ENCODE measurements around the gene ACIN1. TPM values are rescaled to one million over a fixed set of nuclear protein-coding genes. Genes with fewer than 3 reads are reported as not detected.
A peak's percentile ranks its signal among the peaks of the same experiment; 100 is the strongest.

ACIN1 gene
- total RNA-seq, 1 experiment from 2014 or later = 181 TPM

GRCh38 chr14:23079716-23080115, 15.2 kb downstream of the ACIN1 start:
- BruUV-seq (replicated peaks) = no TSS peak
- intact Hi-C loops (cut with micrococcal nuclease; ENCODE audit: unreplicated experiment) = no loop called here
- Mint-ChIP-seq H3K9me3 (ENCODE audit: low read depth, unreplicated experiment) (no peaks in the 10 kb centered on the region), H3K27ac (ENCODE audit: unreplicated experiment) (no peak overlapping the region), H3K4me3 (ENCODE audit: low read depth, unreplicated experiment) (no peak overlapping the region), H3K27me3 (ENCODE audit: unreplicated experiment) (no peaks in the 10 kb centered on the region), H3K36me3 (ENCODE audit: insufficient read depth, unreplicated experiment) (peaks cover 61% of the 10 kb centered on the region), H3K4me1 (ENCODE audit: low read depth, unreplicated experiment) (peaks cover 23% of the 10 kb centered on the region)
- DNase-seq = no peak
- no peak for TF ChIP-seq CTCF (IDR thresholded peaks at IDR 0.05; ENCODE audit: unreplicated experiment)
- CTCF ChIA-PET = no interaction called here

DNA sequence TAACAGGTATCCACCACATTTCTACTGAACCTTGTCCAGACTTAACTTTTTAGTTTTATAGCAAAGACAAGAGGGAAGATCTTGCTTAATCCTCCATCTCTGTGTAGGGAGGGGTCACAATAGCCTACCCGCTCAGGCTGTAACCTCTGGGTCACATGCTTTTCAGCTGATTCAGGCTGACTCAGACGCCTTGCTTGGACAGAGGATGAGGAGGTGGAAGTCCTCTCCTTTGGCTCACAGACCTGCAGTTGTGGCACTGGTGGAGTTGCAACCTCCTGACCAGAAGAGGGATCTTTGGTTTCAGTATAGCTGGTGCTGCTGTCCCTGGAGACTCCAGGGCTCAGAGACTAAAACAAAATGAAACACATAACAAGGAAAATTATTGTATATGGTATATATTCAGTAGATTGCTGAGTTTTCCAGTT, 16.2 kb downstream of the ACIN1 start:
- H3K4me1 Mint-ChIP-seq (ENCODE audit: low read depth, unreplicated experiment) = peaks cover 23% of the 10 kb centered on the region
- no TSS peak for BruUV-seq (replicated peaks)
- no peaks in the 10 kb centered on the region for H3K27me3 Mint-ChIP-seq (ENCODE audit: unreplicated experiment)
- H3K4me3 Mint-ChIP-seq (ENCODE audit: low read depth, unreplicated experiment) = no peak overlapping the region
- intact Hi-C loops (cut with micrococcal nuclease; ENCODE audit: unreplicated experiment) = no loop called here
- no peaks in the 10 kb centered on the region for H3K9me3 Mint-ChIP-seq (ENCODE audit: low read depth, unreplicated experiment)
- no peak overlapping the region for H3K27ac Mint-ChIP-seq (ENCODE audit: unreplicated experiment)
- peak; percentile 40 for DNase-seq
- H3K36me3 Mint-ChIP-seq (ENCODE audit: insufficient read depth, unreplicated experiment) = peaks cover 59% of the 10 kb centered on the region
- TF ChIP-seq CTCF (IDR thresholded peaks at IDR 0.05; ENCODE audit: unreplicated experiment) = no peak
- CTCF ChIA-PET = interaction anchor here (0.7 to 3.2 kb wide), 3 partner anchors 10 to 16 kb away, joined by 3 to 11 read pairs (median 11); partner anchors contain the start of genes ACIN1 and C14orf119

GRCh38 chr14:23077962-23078361, 17.0 kb downstream of the ACIN1 start:
- no TSS peak for BruUV-seq (replicated peaks)
- DNase-seq = no peak
- Mint-ChIP-seq H3K9me3 (ENCODE audit: low read depth, unreplicated experiment) (no peaks in the 10 kb centered on the region), H3K27me3 (ENCODE audit: unreplicated experiment) (no peaks in the 10 kb centered on the region), H3K4me3 (ENCODE audit: low read depth, unreplicated experiment) (no peak overlapping the region), H3K27ac (ENCODE audit: unreplicated experiment) (no peak overlapping the region), H3K36me3 (ENCODE audit: insufficient read depth, unreplicated experiment) (peaks cover 63% of the 10 kb centered on the region), H3K4me1 (ENCODE audit: low read depth, unreplicated experiment) (peaks cover 23% of the 10 kb centered on the region)
- CTCF ChIA-PET = interaction anchor here (2.5 to 3.2 kb wide), 2 partner anchors 9 to 17 kb away, joined by 11 read pairs; partner anchors contain the start of genes ACIN1 and C14orf119
- intact Hi-C loops (cut with micrococcal nuclease; ENCODE audit: unreplicated experiment) = loop anchor here (2.0 kb wide), 1 partner anchor 109 kb away; no protein-coding TSS in a partner anchor
- no peak for TF ChIP-seq CTCF (IDR thresholded peaks at IDR 0.05; ENCODE audit: unreplicated experiment)

DNA sequence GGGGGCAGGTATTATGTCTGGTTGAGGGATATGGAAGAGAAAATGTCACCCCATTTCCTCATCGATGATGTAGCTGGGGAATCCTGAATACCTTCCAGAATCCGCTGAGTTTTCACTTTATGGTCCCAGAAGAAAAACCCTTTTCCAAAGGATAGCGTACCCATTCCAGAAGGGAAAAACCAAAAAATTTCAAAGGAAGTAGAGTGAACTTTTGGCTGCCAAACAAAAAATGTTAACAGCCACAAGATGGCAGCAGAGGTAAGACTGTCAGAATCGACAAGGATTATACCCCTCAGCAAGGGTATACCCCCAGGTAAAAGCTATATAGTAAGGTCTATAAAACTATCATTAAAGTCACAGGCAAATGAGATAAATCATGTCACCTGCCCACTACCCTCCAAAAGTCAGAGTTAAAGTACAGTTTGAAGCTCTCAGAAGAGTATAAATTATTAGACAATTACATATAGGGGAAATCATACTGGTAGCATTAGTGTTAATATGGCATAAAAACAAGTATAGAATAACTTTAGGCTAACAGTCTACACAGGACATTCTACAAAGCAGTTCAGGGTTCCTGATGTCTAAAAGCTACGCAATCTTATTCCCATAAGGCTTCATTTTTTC, 18.0 kb downstream of the ACIN1 start:
- intact Hi-C loops (cut with micrococcal nuclease; ENCODE audit: unreplicated experiment) = loop anchor here (2.0 kb wide), 1 partner anchor 110 kb away; no protein-coding TSS in a partner anchor
- peak; percentile 36 for TF ChIP-seq CTCF (IDR thresholded peaks at IDR 0.05; ENCODE audit: unreplicated experiment)

More for the DNA sequence above, 18.0 kb downstream of the ACIN1 start:
- H3K36me3 Mint-ChIP-seq (ENCODE audit: insufficient read depth, unreplicated experiment) = peaks cover 69% of the 10 kb centered on the region
- CTCF ChIA-PET = interaction anchor here (1.4 to 3.2 kb wide), 4 partner anchors 8 to 44 kb away, joined by 4 to 11 read pairs (median 8); partner anchors contain the start of genes ACIN1 and C14orf119
- peaks cover 29% of the 10 kb centered on the region for H3K4me1 Mint-ChIP-seq (ENCODE audit: low read depth, unreplicated experiment)
- no peak for DNase-seq
- no peaks in the 10 kb centered on the region for H3K9me3 Mint-ChIP-seq (ENCODE audit: low read depth, unreplicated experiment)
- no TSS peak for BruUV-seq (replicated peaks)
- no peak overlapping the region for H3K27ac Mint-ChIP-seq (ENCODE audit: unreplicated experiment)
- no peak overlapping the region for H3K4me3 Mint-ChIP-seq (ENCODE audit: low read depth, unreplicated experiment)
- no peaks in the 10 kb centered on the region for H3K27me3 Mint-ChIP-seq (ENCODE audit: unreplicated experiment)

All from Calu3 (cell line).